WTC11 (cell line): Measurements from ENCODE around the gene PTH1R. TPM values are rescaled to one million over a fixed set of nuclear protein-coding genes. Genes with fewer than 3 reads are reported as not detected.

Experiments used
- ATAC-seq: fragments of 200-7000 bp; cut with Tn5 transposase; 2 replicates; pipeline ENCODE4 v1.10.0; 2021; ENCODE audit warnings: mild to moderate bottlenecking, moderate library complexity
- CTCF ChIA-PET: fragments of 300-600 bp; sonication (Branson Sonifier 250); formaldehyde crosslinking; loops from one replicate; lab custom pipeline; 2021; ENCODE audit warnings: antibody characterized with exemption; lab: Charles Lee
- POLR2A ChIA-PET: fragments of 350-600 bp; sonication (Branson Sonifier 250); formaldehyde crosslinking; loops from one replicate; lab custom pipeline; 2021; ENCODE audit warnings: antibody characterized with exemption; lab: Charles Lee
- DNase-seq: peaks from one replicate; pipeline ENCODE4 v3.0.0; 2021; ENCODE audit warnings: low spot score
- H3K27ac Mint-ChIP-seq: 2 replicates; pipeline ENCODE4 v1.8.0; 2021; ENCODE audit warnings: mixed read lengths
- H3K27me3 Mint-ChIP-seq: 2 replicates; pipeline ENCODE4 v1.8.0; 2021; ENCODE audit warnings: low read depth, mild to moderate bottlenecking, moderate library complexity, mixed read lengths
- H3K36me3 Mint-ChIP-seq: 2 replicates; pipeline ENCODE4 v1.8.0; 2021; ENCODE audit warnings: mixed read lengths
- H3K4me1 Mint-ChIP-seq: 2 replicates; pipeline ENCODE4 v1.8.0; 2022; ENCODE audit warnings: mixed read lengths
- H3K4me3 Mint-ChIP-seq: 2 replicates; pipeline ENCODE4 v1.8.0; 2021; ENCODE audit warnings: mild to moderate bottlenecking, moderate library complexity, mixed read lengths
- H3K9me3 Mint-ChIP-seq: 2 replicates; pipeline ENCODE4 v1.8.0; 2021; ENCODE audit warnings: mixed read lengths
- AR ChIP-seq: fragments of 250-450 bp; sonication (Bioruptor Pico); IDR thresholded peaks from 2 replicates; pipeline ENCODE4 v1.9.0; 2021; ENCODE audit warnings: mild to moderate bottlenecking
- ERG ChIP-seq: fragments of 250-450 bp; sonication (Bioruptor Pico); IDR thresholded peaks from 2 replicates; pipeline ENCODE4 v1.8.0; 2021; ENCODE audit warnings: mild to moderate bottlenecking
- ETV6 ChIP-seq: sonication (generic); formaldehyde crosslinking; IDR thresholded peaks from 2 replicates; pipeline ENCODE4 v1.8.1; 2022; ENCODE audit warnings: mild to moderate bottlenecking, missing genetic modification reagents
- GABPB1 ChIP-seq: sonication (generic); formaldehyde crosslinking; IDR thresholded peaks from 2 replicates; pipeline ENCODE4 v1.8.1; 2023; ENCODE audit warnings: mild to moderate bottlenecking, missing genetic modification reagents
- NR3C1 ChIP-seq: sonication (generic); formaldehyde crosslinking; conservative IDR thresholded peaks from 2 replicates; pipeline ENCODE4 v1.8.1; 2023; ENCODE audit warnings: low read depth, mild to moderate bottlenecking, missing genetic modification reagents
- OVOL2 ChIP-seq: fragments of 250-450 bp; sonication (Bioruptor Pico); IDR thresholded peaks from 2 replicates; pipeline ENCODE4 v1.9.0; 2021; ENCODE audit warnings: mild to moderate bottlenecking, borderline replicate concordance
- PRDM15 ChIP-seq: sonication (generic); formaldehyde crosslinking; IDR thresholded peaks from 2 replicates; pipeline ENCODE4 v1.8.0; 2022; ENCODE audit warnings: missing genetic modification reagents
- PREB ChIP-seq: sonication (generic); formaldehyde crosslinking; IDR thresholded peaks from 2 replicates; pipeline ENCODE4 v1.8.1; 2022; ENCODE audit warnings: mild to moderate bottlenecking, missing genetic modification reagents, moderate library complexity, borderline replicate concordance
- TEAD4 ChIP-seq: sonication (generic); formaldehyde crosslinking; IDR thresholded peaks from 2 replicates; pipeline ENCODE4 v1.8.0; 2022; ENCODE audit warnings: mild to moderate bottlenecking, missing genetic modification reagents
- USF1 ChIP-seq: sonication (generic); formaldehyde crosslinking; IDR thresholded peaks from 2 replicates; pipeline ENCODE4 v1.8.0; 2022; ENCODE audit warnings: mild to moderate bottlenecking, missing genetic modification reagents
- ZNF232 ChIP-seq: sonication (generic); formaldehyde crosslinking; IDR thresholded peaks from 2 replicates; pipeline ENCODE4 v1.8.0; 2022; ENCODE audit warnings: mild to moderate bottlenecking, missing genetic modification reagents
- ZNF396 ChIP-seq: fragments of 250-450 bp; sonication (Bioruptor Pico); IDR thresholded peaks from 2 replicates; pipeline ENCODE4 v1.8.0; 2021; ENCODE audit warnings: mild to moderate bottlenecking, moderate library complexity, borderline replicate concordance
- total RNA-seq: library from RNA; stranded (reverse); gene quantifications from 3 replicates; pipeline ENCODE4 v1.2.3, GENCODE V29; 2021
- TF ChIP-seq, protein P1 (sequence below): fragments of 200-600 bp; IDR thresholded peaks from 2 replicates; pipeline ENCODE4 v1.8.0; 2022; ENCODE audit warnings: antibody characterized with exemption
- TF ChIP-seq, protein P2 (sequence below): sonication (generic); formaldehyde crosslinking; IDR thresholded peaks from 2 replicates; pipeline ENCODE4 v1.8.0; 2023; ENCODE audit warnings: missing genetic modification reagents
- TF ChIP-seq, protein P3 (sequence below): sonication (generic); formaldehyde crosslinking; IDR thresholded peaks from 2 replicates; pipeline ENCODE4 v1.8.0; 2022; ENCODE audit warnings: mild to moderate bottlenecking, missing genetic modification reagents
- TF ChIP-seq, protein P4 (sequence below): sonication (generic); formaldehyde crosslinking; IDR thresholded peaks from 2 replicates; pipeline ENCODE4 v1.8.1; 2023; ENCODE audit warnings: mild to moderate bottlenecking, missing genetic modification reagents, moderate library complexity

PTH1R gene
- total RNA-seq, 1 experiment from 2014 or later = 12.0 TPM

DNA sequence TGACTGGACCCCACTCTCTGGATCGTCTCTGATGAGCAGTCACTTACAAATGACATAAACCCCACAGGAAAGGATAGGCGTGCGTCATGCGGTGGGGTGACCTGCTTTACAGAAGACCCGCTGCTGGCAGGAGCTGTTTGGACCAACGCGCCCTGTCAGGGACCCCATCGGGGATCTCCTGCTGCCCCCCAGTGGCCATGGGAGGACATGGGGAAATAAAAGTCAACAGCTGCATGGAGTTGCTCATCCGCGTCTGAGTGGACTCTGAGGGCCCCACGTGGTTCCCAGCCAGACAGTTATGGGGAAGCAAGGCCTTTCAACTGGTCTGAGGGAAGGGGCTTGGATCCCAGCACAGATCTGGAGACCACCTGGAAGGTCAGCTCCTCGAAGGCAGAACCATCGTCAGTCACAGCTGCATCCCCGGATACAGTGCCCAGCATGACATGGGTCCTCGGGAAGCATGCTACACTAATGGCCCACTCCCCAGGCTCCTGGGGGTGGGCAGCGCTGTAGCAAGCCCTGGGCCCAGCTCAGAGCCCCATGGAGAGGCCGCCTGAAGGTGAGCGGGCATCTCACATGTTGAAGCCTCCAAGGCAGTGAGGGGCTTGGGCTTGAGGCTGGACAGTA is 32.1 kb downstream of the PTH1R start:
- Mint-ChIP-seq H3K27me3 (no peaks in the 10 kb centered on the region), H3K4me3 (no peak overlapping the region), H3K9me3 (no peaks in the 10 kb centered on the region)
- ChIA-PET CTCF (interaction anchor here (0.6 to 2.0 kb wide), 68 partner anchors 9 to 669 kb away, joined by 3 to 50 read pairs (median 4); partner anchors contain the start of genes ALS2CL, CCDC12, LTF and MYL3), POLR2A (interaction anchor here (0.6 to 1.1 kb wide), 2 partner anchors 36 to 97 kb away, joined by 3 read pairs; no protein-coding TSS in a partner anchor)
- DNase-seq = peak; percentile 94
- peak; percentile 82 for TF ChIP-seq USF1 (CRISPR knock-in tag)
- TF ChIP-seq, protein P1, sequence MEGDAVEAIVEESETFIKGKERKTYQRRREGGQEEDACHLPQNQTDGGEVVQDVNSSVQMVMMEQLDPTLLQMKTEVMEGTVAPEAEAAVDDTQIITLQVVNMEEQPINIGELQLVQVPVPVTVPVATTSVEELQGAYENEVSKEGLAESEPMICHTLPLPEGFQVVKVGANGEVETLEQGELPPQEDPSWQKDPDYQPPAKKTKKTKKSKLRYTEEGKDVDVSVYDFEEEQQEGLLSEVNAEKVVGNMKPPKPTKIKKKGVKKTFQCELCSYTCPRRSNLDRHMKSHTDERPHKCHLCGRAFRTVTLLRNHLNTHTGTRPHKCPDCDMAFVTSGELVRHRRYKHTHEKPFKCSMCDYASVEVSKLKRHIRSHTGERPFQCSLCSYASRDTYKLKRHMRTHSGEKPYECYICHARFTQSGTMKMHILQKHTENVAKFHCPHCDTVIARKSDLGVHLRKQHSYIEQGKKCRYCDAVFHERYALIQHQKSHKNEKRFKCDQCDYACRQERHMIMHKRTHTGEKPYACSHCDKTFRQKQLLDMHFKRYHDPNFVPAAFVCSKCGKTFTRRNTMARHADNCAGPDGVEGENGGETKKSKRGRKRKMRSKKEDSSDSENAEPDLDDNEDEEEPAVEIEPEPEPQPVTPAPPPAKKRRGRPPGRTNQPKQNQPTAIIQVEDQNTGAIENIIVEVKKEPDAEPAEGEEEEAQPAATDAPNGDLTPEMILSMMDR = peak; percentile 85
- TF ChIP-seq AR = no peak
- TF ChIP-seq ZNF232 (CRISPR knock-in tag) = no peak
- no peak for TF ChIP-seq GABPB1 (CRISPR knock-in tag)
- no peak for TF ChIP-seq PREB (CRISPR knock-in tag)
- TF ChIP-seq, protein P2, sequence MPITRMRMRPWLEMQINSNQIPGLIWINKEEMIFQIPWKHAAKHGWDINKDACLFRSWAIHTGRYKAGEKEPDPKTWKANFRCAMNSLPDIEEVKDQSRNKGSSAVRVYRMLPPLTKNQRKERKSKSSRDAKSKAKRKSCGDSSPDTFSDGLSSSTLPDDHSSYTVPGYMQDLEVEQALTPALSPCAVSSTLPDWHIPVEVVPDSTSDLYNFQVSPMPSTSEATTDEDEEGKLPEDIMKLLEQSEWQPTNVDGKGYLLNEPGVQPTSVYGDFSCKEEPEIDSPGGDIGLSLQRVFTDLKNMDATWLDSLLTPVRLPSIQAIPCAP (CRISPR knock-in tag) = no peak
- TF ChIP-seq ERG (CRISPR knock-in tag) = no peak; the same call in 1 of the 2 replicates
- TF ChIP-seq NR3C1 (CRISPR knock-in tag) = no peak
- no peak for TF ChIP-seq ETV6 (CRISPR knock-in tag)
- TF ChIP-seq ZNF396 = no peak
- TF ChIP-seq, protein P3, sequence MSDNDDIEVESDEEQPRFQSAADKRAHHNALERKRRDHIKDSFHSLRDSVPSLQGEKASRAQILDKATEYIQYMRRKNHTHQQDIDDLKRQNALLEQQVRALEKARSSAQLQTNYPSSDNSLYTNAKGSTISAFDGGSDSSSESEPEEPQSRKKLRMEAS (CRISPR knock-in tag) = peak; percentile 64
- no peak for TF ChIP-seq OVOL2 (CRISPR knock-in tag)
- no peak for TF ChIP-seq PRDM15 (CRISPR knock-in tag)
- TF ChIP-seq, protein P4, sequence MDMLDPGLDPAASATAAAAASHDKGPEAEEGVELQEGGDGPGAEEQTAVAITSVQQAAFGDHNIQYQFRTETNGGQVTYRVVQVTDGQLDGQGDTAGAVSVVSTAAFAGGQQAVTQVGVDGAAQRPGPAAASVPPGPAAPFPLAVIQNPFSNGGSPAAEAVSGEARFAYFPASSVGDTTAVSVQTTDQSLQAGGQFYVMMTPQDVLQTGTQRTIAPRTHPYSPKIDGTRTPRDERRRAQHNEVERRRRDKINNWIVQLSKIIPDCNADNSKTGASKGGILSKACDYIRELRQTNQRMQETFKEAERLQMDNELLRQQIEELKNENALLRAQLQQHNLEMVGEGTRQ (CRISPR knock-in tag) = peak; percentile 64
- no peak for TF ChIP-seq TEAD4
- TF ChIP-seq, all 79 proteins: peak for 4
- H3K36me3 Mint-ChIP-seq = no peaks in the 10 kb centered on the region
- no peak overlapping the region for H3K27ac Mint-ChIP-seq
- ATAC-seq = peak; percentile 87
- H3K4me1 Mint-ChIP-seq = no peaks in the 10 kb centered on the region
